Measurements from ENCODE around the gene SELP.

The SELP gene

DNA sequence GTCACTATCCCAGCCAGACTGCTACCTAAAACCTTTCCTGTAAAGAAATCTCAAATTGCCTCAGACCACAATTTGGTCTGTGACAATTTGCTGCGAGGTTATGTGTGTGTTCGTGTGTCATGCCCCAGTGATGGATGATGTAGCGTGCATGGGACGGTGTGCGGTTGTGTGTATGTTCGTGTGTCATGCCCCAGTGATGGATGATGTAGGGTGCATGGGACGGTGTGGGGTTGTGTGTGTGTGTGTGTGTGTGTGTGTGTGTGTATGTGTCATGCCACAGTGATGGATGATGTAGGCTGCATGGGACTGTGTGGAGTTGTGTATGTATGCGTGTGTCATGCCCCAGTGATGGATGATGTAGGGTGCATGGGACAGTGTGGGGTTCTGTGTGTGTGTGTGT, 9.4 kb downstream of the SELP start:
- no peak for DNase-seq (ENCODE audit: low spot score)

DNA sequence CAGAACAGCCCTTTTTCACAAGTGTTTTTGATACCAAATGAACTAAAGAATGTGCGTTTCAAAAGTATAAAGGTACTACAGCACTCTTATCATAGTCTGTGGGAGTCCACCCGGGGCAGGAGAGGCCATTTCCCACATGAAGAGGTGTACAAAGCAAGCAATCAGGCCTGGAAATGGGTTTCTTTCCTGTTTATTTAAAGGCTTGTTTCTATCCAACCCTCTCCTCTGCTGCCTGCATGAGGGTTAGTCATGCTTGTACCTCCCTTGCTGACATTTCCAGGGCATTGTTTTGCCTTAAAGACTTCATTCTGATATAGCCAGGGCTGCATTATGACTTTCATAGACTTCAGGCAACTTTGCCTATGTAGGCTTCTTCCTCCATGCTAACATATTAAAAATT, 11.6 kb downstream of the SELP start:
- DNase-seq (ENCODE audit: low spot score) = no peak

DNA sequence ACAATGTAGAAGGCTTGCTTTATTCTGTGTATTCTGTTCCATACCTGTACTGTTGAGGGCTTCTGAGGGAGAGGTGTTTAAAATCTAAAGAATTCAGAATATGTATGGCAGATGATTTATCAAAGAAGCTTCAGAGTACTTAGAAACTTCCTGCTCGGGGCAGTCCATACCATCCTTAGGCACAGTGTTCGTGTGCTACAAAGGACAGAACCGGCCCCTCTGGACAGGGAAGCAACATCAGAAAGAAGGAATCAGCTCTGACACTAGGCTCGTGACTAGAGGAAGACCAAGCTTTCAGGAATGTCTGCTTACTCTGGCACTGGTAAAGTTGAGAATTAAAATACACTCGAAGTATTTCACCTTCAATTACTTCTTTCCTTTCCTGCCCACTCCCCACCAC, 14.1 kb downstream of the SELP start:
- no peak for DNase-seq (ENCODE audit: low spot score)

DNA sequence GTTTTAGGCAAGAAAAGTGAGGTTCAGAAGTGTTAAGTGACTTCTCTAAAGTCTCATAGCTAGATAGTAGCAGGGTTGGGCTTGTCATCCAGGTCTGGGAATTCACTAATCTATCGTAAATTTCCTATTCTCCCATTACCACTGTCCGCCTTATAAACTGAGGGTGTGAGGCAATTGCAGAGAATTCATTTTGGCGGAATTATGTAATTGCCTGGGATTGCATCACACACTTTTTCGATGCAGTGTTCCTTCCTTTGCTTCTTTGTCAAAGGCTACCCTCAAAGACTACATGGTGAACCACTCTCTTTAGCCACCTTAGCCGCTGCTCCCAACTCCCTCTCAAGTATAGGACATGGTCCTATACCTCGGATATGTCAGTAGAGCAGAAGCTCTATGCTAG, 19.1 kb downstream of the SELP start:
- DNase-seq (ENCODE audit: low spot score) = no peak

DNA sequence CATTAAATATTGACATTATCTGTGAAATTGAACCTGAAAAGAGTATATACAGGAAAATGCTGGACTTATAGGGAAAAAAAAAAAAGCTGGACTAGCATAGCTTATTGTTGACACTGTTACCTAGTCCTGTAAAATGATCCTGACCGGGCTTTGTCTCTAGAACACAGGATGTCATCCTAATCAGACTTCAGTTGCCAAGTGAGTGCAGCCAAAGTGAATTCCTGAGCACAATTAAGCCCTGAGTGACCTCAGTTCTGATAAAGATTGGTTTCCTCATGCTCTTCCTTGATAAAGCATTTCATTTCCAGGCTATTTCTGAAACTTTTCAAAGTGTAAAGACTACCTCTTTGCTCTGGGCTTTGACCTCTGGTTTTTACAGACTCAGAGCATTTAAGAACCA, 19.8 kb downstream of the SELP start:
- DNase-seq (ENCODE audit: low spot score) = no peak

DNA sequence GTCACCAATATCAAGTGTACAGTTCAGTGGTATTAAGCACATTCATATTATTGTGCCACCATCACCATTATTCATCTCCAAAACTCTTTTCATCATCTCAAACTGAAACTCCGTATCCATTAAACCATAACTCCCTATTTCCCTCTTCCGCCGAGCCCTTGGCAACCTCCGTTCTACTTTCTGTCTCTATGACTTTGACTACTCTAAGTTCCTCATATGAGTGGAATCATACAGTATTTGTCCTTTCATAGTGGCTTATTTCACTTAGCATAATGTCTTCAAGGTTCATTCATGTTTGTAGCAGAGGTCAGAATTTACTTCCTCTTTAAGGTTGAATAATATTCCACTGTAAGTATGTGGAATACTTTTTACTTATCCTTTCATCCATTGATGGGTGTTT, 21.7 kb downstream of the SELP start:
- DNase-seq (ENCODE audit: low spot score) = no peak

DNA sequence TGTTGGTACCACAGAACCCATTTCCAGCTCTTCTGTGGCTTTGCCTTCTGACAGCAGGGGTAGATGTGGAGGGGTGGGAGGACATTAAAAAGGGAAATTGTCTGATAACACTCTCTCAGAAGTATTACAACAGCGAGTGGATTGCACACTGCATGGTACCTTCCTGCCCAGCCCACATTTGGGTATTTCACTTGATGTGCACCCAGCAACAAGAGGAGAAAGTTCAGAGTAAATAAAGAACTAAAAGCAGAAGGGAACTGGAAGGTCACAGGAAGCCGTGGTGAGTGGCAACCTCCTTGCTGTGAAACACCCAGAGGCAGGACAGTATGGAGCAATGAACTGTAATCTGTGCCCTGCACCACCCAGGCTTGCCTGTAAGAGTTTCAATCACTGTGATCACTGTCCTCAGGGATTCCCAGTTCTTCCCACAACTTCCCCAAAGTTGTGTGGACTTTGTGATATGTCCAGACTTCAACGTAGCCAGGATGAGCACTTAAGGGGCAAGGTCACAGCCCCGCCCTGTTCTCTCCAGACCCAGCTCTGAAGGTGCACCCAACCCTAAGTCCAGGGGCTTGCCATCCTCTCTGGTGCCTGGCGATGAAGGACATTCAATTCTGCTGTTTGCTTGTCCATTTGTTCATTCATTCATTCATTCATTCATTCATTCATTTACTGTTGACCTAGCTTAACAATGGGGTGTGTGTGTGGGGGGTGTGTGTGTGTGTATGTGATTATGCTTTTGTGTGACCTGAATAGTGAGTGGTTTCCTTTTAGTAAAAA, 25.0 kb downstream of the SELP start:
- DNase-seq (ENCODE audit: low spot score) = peak; percentile 59

DNA sequence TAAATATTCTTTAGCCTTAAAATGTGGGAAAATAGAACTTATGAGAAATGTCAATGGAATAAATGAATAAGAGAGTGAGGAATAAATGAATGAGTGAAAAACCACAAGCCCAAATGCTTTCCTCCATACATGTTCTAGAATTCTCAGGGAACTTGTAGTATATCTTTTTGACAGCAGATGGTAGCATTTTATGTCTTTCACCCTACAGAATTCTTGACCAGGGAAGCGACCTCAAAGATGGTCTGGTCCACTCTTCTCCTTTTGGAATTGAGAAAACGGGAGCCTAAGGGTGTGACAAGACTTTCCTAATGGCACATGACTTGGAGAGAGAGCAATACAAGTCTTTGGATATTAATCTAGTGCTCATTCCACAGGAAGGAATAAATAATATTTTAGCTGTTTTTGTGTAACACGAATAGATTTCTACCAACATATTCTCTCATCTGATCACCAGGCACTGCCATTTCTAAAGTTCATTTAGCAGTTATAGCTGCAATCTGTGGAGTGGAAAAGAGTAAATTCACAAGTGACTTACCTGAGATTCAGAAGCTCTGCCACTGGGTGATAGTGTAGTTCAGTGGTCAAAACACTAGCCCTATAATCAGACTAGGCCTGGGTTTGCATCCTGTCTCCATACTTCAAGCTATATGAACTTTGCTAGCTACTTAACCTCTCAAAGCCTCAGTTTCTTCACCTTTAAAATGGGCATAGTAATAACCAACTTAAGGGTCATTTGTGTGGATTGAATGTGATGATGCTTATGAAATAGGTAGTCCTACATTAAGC, 28.6 kb downstream of the SELP start:
- peak; percentile 72 for DNase-seq (ENCODE audit: low spot score)

DNA sequence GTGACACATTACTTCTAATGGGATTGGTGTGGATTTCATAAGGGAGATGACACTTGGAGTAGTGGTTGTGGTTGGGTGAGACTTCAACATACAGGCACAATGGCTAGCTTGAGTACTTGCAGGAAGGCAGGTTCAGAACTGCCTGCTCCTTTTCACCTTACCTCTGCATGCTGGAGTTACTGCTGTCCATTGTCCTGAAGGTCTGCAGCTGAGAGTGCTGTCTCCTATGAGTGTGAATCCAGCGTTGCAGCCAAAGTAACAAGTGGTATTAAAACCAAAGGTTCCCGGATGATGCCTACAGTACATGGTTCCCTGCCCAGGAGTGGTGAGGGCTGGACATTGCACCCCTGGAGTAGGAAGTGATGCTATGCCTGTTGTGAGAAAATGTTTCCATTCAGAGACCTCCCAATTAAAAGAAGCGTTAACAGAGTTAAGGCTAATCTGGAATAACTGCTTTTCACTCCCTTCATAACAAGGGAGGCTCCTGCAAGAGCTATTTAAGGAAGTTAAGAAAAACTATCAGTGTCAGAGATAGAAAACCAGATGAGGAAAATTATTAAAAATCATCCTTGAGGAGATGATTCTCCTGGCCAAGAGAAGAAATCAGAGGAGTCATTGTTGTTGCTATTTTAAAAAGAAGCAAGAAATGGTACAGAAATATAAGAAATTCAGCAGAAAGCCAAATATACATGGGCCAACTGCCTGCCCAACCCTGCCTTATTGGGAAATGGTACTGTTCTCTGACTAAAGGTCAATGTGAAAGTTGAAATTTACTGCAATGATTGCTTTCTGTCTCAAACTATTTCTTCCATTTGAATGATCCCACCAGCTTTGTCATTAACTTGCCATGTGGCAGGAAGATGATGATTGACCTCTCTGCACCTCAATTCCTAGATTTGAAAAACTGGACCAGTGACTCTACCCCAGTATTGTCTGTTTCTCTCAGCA, 33.9 kb downstream of the SELP start:
- no peak for DNase-seq (ENCODE audit: low spot score)

DNA sequence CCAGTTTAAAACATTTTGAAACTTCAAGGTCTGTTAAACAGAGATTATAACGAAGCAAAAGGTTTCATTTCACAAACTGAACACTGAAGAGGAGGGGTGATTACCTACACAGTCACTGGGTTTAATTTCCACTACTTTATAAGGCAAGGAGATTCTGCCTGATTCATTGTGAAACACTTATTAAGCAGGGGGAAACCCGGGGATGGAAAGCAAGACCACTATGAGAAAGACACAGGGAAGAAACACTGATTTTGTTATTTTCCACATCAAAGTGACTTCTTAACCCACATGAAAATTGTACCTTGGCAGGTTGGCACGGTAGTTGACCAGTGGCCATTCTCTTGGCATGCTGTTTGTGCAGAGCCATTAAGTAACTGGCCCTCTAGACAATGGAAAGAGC, 35.5 kb downstream of the SELP start:
- DNase-seq (ENCODE audit: low spot score) = no peak

DNA sequence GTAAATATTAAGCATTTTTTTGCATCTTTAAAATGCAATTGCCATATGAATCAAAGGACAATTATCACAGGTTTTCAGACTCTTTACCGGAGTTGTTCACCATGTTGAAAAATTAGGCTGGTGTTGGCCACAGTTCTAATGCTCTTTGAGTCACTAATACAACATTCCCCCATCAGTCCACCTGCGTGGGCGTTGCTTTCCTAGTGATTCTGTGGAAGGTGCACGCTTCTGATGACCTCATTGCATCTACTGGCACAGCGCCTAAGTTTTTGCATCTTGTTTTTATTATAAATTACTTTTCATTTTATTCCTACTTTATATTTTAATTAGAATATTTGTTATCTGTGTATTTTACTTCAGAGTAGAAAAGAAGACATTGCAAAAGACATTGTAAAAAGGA, 39.0 kb downstream of the SELP start:
- DNase-seq (ENCODE audit: low spot score) = no peak

DNA sequence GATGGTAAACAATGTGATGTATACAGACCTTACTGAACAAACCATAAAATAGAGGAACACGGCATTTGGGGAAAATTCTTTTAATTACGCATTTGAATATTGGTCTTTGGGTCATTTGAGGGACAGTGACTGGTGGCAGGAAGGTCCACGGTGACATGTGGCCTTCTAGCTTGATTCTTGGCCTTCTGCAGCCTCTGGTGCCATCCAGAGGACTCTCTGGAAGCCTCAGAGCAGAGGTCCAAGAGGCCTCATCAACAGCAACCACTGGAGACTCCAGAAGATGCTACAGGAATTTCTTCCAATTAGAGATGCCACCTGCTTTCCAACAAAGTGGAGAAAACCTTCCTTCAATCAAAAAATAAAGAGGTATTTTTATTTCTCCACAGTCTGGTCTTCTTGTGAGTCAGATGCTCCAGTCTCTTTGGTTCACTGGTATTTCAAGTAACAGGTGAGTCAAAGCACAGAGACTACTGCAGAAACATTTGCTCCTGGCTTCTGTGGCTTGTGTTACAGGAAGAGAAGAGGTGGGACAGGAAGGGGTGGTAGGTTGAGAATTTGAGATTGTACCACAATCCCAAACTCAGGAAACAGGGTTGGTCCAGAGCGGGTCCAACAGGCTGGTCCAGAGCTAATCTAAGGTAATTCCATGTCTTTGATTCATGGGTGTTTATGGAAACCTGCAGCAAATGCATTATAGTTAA, 41.0 kb downstream of the SELP start:
- no peak for DNase-seq (ENCODE audit: low spot score)

DNA sequence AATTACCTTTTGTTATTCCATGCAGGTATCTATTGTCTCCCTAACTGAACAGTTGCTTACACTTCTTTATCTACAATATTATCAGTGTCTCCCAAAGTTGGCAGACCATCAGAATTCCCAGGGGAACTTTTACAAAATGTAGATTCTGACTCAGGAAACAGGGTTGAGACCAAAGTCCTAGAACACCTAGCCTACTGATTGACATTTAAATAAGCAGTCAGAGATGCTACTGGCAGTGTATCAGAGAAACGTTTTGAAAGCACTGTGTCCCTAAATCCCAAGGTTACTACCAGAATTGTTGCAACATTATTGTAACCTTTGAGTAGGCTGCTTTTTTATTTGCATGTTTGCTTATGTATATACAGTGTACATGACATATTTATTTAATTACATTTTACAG, 41.8 kb downstream of the SELP start:
- no peak for DNase-seq (ENCODE audit: low spot score)

DNA sequence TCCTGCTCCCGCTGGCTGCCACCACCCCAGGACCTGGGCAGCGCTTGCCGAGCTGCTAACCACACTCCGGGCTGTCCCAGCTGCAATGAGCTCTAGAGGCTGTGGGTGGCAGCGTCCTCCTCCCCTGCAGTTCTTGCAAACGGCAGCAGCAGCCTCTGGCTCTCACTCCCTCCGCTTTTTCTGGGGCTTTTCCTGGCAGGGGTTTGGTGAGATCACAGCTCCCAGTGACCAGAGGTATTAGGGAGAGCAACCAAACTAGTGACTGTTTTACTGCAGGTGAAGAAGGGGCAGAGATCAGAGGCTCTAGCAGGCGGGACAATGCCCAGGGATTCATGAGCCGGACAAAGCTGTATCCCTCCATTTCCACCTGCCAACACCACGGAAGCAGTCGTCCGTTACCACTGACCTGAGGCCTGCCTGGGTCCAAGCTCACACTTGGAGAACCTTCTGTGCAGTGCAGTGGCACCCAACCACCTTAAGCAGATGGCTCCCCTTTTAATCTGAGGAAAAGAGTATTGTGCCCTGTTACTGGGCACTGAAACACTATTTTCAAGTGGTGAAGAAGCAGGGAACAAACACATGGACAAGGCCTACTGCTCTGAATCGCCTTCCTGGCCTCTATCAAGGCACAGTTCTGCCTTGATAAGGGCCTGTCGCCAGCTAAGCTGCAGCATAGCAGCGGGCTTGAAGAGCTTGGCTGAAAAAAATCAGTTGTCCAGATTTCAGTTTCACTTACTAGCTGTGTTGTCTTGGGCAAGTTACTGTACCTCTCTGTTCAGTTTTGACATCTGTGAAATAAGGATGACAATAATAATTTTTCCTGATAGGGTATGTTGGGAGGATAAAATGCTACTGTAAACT, 43.3 kb downstream of the SELP start, which contains the start of gene F5:
Gene F5 (minus strand): TSS at position 87 of the 861 bp plus-strand sequence. CDS start 95 bp downstream, outside the sequence.
- peak; percentile 59 for DNase-seq (ENCODE audit: low spot score)

DNA sequence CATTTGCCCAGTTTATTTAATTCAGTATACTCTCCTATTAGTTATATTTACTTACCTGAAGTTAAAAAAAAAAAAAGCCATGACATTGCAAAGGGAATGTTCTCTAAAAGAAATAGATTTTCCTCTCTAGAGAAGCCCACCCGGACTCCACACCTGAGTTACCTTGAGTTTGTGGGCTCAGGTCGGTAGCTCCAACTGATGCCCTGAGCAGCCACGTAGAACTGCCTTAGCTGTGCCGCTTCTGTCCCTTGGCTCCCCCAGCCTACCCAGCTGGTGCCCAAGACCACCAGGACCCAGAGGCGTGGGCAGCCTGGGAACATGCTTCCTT, 43.9 kb downstream of the SELP start:
- DNase-seq (ENCODE audit: low spot score) = no peak

DNA sequence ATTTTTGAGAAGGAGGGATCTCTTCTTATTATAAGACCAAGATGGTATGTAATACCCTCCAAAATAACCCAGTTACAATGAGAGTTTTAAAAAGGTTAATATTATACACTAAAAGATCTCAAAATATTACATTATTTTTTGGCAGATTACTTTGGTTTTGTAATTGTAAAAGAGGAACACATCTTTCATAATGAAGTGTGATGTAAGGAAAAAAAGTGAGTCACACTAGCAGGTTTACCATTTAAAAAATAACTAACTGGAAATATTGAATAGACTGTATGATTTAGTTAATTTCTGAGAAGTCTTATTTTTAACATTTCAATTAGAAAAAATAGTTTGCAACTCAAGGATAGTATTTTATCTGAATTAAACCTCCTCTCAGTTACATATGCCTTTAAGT, 44.7 kb downstream of the SELP start:
- no peak for DNase-seq (ENCODE audit: low spot score)

DNA sequence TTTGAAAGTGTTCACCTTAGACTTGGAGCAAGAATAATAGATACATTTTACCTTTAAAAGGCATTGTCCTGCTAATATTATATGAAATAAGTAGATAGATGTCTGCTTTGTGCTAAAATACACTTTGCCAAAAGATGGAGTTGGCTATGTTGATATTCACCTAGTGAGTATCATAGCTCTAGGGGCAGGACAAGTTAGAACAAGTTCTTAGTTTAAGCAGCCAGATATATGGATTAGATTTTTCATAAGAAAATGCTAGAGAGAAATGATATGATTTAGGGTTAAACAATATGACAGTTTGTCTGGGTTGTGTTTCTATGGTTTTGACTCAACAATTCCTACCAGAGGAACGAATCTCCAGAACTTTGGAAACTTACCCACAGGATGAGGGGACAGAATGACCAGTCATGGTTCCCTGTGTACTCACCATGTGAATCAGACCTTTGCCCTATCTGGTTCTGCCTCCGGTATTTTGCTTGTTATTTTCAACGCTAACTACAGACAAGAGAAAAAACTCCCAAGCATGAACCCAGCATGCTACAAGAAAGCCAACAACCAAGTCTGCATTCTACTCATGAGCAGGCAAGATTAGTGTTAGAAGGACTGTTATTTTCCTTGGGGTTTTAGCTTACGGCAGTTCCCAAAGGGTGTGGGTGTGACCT, 45.3 kb downstream of the SELP start:
- no peak for DNase-seq (ENCODE audit: low spot score)

DNA sequence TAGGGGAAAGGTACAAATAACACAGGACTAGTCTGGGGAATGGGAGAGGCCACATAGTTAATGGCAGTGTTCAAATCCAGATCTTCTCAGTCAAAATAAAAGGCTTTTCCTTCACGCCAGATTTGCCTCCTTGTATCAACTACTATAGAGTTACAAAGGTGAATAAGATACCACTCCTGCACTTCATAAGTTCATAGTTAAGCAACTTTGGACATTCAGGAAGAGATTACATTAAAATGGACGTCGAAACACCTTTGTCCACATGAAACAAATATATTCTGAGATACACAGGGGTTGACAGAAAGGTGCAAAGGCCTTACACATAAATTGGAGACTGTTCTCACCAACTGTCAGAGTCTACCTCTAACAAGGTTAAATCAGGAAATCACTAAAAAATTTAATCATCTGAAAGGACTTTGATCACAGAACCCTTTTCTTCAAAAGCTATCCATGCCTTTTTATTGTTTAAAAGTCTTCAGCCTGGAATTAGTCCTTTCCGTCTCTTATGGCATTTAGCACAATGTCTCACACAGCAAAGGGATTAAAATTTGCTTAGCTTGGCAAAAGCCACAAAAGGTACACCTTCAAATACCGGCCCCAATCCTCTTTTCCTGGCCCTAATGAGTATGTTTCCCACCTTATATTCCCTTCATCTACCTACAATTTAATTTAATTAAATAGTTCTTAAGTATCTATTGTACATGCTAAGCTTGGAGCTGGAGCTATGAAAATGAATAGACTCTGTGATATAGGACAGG, 51.8 kb downstream of the SELP start:
- DNase-seq (ENCODE audit: low spot score) = no peak

DNA sequence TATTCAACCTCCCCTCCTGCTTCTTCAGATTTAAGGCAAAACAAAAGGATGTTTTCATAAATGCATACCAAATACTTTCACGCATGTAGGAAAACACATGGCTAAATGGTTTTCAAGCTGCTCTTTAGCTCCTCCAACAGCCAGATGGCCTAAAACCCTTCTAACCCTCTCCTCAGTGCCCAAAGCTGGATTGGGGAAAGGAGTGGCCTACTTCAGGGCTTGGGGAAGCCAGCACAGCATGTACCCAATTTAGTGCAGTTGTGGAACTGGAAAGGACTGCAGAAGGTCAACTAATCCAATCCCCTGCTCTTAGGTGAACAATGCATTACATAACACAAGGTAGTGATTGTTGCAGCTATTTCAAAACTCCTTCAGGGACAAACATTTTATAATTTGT, 53.0 kb downstream of the SELP start:
- no peak for DNase-seq (ENCODE audit: low spot score)
